Gastrocnemius medialis (tissue), 4 donors: ENCODE data around the gene GPR4.

Experiments used
- CTCF ChIP-seq, 5 experiments: fragments of 450-650 bp in 3 of 5; fragments of 200-600 bp in 2 of 5; sonication (generic) in 2 of 5; IDR thresholded peaks in 4 of 5; conservative IDR thresholded peaks in 1 of 5; 1 replicate in 4 of 5; 2 replicates in 1 of 5; pipeline ENCODE4 v1.5.1; 2016 to 2019; ENCODE audit warnings: antibody characterized with exemption in 5 of 5, mild to moderate bottlenecking in 3 of 5, moderate library complexity in 3 of 5
- POLR2A ChIP-seq, 2 donors: fragments of 450-650 bp; IDR thresholded peaks; one replicate each; pipeline ENCODE4 v1.6.1; 2017; ENCODE audit warnings: antibody characterized with exemption in 2 of 2, mild to moderate bottlenecking in 2 of 2, moderate library complexity in 2 of 2

- TF ChIP-seq CTCF (IDR thresholded peaks at IDR 0.05 in 4 of 5, conservative IDR thresholded peaks at IDR 0.05 in 1 of 5) (peak; percentile 58 to 92 (median 85)), POLR2A (IDR thresholded peaks at IDR 0.05) (no peak)
Measured at GRCh38 chr19:45607071-45608029, 5.3 kb upstream of the GPR4 start.
